Activated gamma-delta T cell treated with Interleukin-2 at 50 U/mL for 16 hours (primary cell): ENCODE results near the gene ANKMY1.
A peak's percentile ranks its signal among the peaks of the same experiment; 100 is the strongest.

Experiments
- DNase-seq: peaks from one replicate; pipeline ENCODE4 v3.0.0-alpha.2; 2020

ANKMY1 gene

DNA sequence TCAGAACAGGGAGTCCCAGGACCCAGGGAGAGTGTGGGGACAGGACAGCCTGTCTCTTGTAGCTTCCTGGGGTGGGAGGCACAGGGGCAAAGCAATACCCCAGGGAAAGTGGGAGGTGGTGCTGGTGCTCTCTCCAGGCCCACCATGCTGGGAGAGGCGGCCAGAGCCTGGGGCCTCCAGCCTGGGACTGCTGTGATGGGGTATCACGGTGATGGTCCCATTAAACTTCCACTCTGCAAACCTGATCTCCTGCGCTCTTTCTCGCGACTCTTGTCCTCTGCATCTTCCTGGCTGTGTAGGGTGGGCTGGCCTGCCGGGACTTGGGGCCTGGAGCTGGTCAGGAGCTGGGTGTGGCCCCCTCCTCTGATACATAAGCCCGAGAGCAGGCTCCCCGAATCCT, 20.7 kb upstream of the ANKMY1 start:
- DNase-seq: no peak

GRCh38 chr2:240578110-240578450, 20.3 kb upstream of the ANKMY1 start:
- no peak for DNase-seq

GRCh38 chr2:240577281-240578109, 19.7 kb upstream of the ANKMY1 start:
- DNase-seq: no peak

GRCh38 chr2:240576436-240577205, 18.8 kb upstream of the ANKMY1 start:
- DNase-seq: no peak

DNA sequence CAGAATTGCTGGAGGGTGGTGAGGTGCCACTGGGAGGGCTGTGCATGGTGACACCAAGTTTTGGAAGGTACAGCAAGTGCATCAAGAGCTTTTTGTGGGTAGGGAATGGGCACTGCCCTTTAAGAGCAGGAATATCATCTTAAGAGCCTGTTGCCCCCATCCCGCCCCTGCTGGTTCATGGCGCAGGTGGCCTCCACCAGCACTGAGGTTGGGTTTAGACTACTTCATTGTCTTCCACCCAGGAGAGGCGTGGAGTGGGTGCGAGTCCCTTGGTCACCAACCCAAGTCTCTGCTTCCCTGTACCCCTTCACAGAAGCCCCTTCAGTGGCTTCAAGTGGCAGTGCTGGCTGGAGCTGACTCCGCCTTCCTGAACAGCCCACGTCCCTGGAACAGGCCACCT, 18.2 kb upstream of the ANKMY1 start:
- no peak for DNase-seq

DNA sequence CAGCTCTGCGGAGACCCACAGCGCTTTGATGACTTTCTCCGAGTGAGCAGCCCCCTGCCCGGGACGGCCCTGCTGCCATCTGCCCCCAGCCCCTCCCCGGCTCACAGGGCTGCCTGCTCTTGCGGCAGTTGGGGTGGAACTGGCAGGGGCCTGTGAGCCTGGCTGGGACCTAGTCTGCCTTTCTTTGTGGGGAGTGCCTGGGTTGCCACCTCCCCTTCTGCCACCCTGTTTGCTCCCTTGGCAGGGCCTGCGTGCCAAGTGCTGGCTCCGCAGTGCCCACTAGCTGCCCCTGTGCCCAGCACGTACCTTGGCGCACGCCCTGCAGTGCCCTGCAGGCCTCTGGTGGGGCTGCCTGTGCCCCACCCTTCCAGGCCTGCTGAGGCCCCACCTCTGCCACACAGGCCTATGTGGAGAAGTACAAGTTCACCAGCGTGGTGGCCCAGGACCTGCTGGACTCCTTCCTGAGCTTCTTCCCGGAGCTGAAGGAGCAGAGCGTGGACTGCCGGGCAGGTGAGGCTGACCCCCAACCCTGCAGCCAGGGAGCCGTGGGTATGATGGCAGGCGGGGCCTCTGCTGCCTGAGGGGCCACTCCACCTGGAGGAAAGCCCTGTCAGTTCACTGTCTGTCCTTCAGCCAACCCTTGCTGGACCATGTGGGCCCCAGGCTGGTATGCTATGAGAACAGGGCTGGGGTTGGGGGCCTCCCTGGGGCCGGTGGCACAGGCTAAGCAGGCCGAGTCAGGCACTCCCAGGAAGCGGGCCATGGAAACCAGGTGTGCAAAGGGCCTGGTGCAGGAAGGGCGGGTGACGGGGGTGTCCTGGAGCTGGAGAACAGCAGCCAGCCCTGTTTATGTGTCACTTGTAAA, 17.5 kb upstream of the ANKMY1 start:
- no peak for DNase-seq

DNA sequence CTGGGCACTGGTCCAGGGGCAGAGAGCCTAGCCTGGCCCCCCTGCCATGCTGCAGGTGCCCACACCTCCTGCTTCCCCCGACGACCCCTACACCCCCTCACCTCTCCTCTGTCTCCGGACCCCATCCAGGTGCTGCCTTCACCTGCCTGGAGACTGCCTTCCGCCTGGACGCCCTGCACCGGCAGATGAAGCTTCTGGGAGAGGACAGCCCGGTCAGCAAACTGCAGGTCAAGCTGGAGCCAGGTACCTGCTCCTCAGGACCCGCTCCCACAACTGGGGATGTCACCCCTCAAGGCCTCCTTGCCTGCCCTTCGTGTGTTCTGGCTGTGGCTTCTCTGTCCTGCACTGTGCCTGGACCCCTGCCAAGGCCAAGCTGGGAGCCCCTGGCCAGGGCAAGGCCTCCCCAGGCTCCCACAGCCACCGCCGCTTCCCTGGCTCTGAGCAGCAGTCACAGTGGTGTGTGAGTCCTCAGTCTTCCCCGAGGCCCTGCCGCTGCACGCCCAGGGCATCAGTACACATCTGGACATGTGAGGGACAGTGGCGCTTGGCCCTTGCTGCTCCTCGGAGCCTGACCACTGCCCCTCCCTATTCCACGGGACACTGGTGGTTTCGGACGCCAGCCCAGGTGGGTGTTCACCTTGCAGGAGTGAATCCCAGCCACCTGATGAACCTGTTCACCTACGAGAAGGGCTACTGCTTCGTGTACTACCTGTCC, 16.8 kb upstream of the ANKMY1 start:
- DNase-seq: no peak

DNA sequence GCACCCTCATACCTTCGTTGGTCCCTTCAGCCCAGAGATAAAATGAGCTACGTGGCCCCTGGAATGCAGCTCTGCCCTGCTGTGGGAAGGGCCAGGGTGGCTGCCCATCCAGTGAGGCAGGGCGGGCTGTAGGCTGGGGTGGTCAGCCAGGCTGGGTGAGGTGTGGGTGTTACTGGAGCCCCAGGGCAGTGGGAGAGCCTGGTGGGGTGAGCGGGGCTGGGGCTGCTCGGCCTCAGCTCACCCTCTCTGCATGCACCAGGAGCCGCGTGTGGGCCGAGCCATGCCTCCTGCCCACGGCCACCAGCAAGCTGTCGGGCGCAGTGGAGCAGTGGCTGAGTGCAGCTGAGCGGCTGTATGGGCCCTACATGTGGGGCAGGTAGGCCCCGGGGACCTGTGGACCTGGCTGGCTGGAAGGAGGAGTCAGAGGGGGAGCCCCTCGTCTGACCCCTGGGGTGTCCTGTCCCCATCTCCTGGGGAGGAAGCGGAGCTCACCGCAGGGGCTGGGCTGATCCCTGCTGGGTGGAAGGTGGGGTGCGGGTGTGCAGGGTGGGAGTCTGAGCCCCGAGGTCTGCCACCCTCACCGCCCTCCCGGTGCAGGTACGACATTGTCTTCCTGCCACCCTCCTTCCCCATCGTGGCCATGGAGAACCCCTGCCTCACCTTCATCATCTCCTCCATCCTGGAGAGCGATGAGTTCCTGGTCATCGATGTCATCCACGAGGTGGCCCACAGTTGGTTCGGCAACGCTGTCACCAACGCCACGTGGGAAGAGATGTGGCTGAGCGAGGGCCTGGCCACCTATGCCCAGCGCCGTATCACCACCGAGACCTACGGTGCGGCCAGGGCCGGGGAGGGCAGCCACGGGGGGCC, 16.0 kb upstream of the ANKMY1 start:
- DNase-seq: no peak

GRCh38 chr2:240573071-240573515, 15.3 kb upstream of the ANKMY1 start:
- no peak for DNase-seq

DNA sequence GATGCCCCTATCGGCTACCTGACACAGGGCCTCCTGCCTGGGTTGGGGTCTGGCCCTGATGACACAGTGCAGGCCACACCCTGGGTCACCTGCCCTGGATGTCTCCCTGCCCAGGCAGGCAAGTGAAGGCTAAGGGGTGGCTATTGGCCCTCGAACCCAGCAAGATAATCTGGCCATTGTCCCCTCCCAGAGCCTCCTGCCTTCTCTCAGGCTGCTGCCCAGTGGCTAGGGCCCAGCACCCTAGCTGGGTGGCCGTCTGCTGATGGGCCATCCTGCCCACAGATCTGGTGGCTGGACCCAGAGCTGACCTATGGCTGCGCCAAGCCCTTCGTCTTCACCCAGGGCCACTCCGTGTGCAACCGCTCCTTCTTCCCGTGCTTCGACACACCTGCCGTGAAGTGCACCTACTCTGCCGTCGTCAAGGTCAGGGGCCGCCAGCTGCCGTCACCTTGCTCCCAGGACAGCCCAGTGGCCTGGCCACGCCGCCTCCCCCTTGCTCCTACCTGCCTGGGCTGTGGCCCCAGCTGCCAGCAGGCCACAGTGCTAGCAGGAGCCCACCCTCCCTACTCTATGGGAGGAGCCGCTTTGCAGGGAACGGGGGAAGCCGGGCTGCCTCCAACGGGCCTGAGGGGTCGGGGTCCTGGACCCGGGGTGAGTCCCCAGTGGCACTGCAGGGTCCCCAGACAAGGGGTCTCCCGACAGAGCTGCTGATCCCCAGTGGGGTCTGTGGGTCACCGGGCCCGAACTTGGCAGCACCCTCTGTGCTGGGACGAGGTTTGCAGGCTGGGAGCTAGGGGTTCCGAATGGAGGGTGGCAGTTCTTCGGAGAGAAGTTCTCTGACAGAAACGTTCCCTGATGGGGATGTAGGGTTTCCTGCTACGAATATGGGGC, 14.6 kb upstream of the ANKMY1 start:
- DNase-seq: no peak

- no peak for DNase-seq
Measured at GRCh38 chr2:240571314-240571973, 13.7 kb upstream of the ANKMY1 start.

GRCh38 chr2:240570531-240571313, 12.9 kb upstream of the ANKMY1 start:
- no peak for DNase-seq

DNA sequence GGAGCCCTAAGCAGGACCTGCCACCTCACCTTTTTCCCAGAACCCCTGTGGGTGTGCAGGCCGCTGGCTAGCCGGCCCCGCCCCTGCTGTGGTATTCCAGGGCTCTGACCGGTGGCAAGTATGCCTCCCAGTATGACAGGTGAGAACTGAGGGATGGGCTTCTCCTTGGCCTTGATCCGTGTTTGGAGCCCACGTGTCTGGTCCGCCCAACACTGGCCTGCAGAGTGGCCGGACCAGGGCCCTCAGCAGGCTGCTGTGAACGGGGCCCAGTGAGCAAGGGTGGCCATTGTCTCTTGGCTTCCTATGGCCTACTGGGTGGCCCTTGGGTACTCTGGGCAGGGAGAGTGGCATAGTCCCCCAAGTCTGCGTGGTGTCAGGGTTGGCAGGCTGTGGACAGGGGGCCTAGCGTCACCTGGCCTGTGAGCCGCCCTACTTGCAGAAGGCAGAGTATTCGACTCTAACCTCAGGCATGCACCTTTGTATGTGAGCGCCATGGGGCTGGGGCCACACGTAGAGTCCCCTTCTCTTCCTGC, 12.3 kb upstream of the ANKMY1 start:
- peak; percentile 3 for DNase-seq

DNA sequence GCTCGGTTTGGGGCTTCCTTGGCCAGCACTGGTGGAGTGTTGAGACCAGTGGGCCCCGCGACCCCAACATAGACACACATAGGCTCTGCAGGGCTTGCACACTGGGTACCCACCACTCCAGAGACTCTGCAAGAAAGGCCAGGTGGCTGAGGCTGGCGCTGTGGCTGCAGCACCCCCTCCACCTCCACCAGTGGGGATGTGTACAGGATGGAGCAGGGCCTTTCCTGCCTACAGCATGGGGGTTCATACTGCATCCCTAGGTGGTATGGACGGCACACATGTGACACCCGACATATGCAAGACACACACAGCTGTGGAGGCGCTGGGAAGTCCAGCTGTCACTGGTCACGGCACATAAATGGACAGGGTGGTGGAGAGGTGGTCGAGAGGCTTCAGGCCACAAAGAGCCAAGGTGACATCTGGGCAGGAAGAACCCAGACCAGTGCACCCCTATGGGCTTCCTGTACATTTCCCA, 11.8 kb upstream of the ANKMY1 start:
- peak; percentile 3 for DNase-seq

DNA sequence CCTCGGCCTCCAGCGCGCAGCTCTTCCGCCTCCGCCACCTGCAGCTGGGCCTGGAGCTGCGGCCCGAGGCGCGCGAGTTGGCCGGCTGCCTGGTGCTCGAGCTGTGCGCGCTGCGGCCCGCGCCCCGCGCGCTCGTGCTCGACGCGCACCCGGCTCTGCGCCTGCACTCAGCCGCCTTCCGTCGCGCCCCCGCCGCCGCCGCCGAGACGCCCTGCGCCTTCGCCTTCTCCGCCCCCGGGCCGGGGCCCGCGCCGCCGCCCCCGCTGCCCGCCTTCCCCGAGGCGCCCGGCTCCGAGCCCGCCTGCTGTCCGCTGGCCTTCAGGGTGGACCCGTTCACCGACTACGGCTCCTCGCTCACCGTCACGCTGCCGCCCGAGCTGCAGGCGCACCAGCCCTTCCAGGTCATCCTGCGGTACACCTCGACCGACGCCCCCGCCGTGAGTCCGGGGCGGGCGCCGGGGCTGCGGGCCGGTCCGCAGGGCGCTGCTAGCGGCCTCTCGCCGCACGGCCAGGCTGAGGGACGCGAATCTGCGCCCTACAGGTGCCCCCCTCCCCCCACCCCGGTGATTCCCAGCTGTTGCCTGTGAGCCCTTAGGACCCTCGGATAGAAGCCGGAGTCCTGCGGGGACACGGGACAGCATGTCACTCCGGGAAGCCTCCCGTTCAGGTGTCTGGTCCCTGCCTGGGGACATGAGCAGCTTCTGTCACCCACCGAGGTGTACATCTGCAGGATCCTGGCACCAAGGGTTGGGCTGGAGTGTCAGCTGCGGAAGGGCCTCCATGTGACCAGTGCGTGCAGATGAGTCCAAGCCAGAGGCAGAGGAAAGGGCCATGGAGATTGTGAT, 11.1 kb upstream of the ANKMY1 start:
- DNase-seq: peak; percentile 54

GRCh38 chr2:240567872-240568677, 10.3 kb upstream of the ANKMY1 start, which contains the start of gene RNPEPL1:
RNPEPL1 (plus strand) TSS chr2:240568484; CDS start chr2:240568587, 103 bp downstream.
- DNase-seq: peak; percentile 39
